GM13977 (cell line): ENCODE data around the gene FAT1.

Experiments used
- DNase-seq: peaks from one replicate; pipeline ENCODE4 v3.0.0; 2012; ENCODE audit warnings: low spot score
- CTCF ChIP-seq: IDR thresholded peaks from 2 replicates; pipeline ENCODE4 v1.5.1; 2012; ENCODE audit warnings: mild to moderate bottlenecking, control low read depth; ENCODE audit not compliant: insufficient read depth; ENCODE audit errors: extremely low read depth, missing control alignments
- in situ Hi-C: fragments of 300-500 bp; cut with MboI; formaldehyde crosslinking; loops from one replicate; pipeline ENCODE4 v1.12.0; 2022; ENCODE audit warnings: low sequenced_read_pairs, low pct_unique_long_range_greater_than_20kb, mixed read lengths, inconsistent platforms; ENCODE audit not compliant: unreplicated experiment

FAT1 gene

GRCh38 chr4:186723292-186724057, at the start of gene FAT1:
FAT1 (minus strand) TSS chr4:186723856; CDS start chr4:186709827, 14,029 bp downstream.
- TF ChIP-seq CTCF: no peak
- no peak for DNase-seq
- in situ Hi-C loops: no loop called here

GRCh38 chr4:186772936-186773487, 49.4 kb upstream of the FAT1 start:
- TF ChIP-seq CTCF: no peak
- DNase-seq: no peak
- in situ Hi-C loops: no loop called here

GRCh38 chr4:186771624-186772023, 48.0 kb upstream of the FAT1 start:
- in situ Hi-C loops: no loop called here
- no peak for DNase-seq
- TF ChIP-seq CTCF: no peak

GRCh38 chr4:186770481-186771175, 47.0 kb upstream of the FAT1 start:
- no peak for TF ChIP-seq CTCF
- no peak for DNase-seq

GRCh38 chr4:186767794-186768193, 44.1 kb upstream of the FAT1 start:
- in situ Hi-C loops: no loop called here
- no peak for DNase-seq
- TF ChIP-seq CTCF: no peak

More at GRCh38 chr4:186770481-186771175, 47.0 kb upstream of the FAT1 start:
- in situ Hi-C loops: no loop called here

GRCh38 chr4:186765673-186766546, 42.3 kb upstream of the FAT1 start:
- no peak for TF ChIP-seq CTCF
- in situ Hi-C loops: no loop called here

More at GRCh38 chr4:186765673-186766546, 42.3 kb upstream of the FAT1 start:
- DNase-seq: no peak
